IPS-NIHi11 (cell line): Measurements from ENCODE around the gene SLC6A12.
A peak's percentile ranks its signal among the peaks of the same experiment; 100 is the strongest.
"Not testable (repeated sequence)": the region's sequence is repeated elsewhere in the genome, so short reads cannot be mapped to it uniquely, and the experiment has no call there.

Source experiments
- DNase-seq: peaks from one replicate; pipeline ENCODE4 v3.0.0; 2012; ENCODE audit warnings: mixed read lengths, low spot score

The SLC6A12 gene

DNA sequence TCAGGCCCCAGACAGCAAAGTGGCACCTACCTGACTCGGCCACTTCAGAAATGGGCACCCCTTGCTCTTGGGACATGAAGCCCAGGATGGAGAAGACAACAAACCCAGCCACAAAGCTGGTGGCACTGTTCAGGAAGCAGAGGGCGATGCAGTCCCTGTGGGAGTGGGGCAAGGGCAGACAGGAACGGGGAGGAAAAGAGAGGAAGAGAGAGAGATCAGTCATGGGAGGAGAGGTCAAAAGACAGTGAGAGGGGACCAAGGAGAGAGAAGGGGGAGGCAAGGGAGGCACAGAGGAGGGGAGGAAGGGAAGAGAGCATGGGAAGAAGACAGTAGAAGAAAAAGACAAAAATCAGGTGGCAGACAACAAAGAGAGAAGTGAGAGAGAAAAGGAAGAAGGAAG, 16.6 kb downstream of the SLC6A12 start:
- no peak for DNase-seq

DNA sequence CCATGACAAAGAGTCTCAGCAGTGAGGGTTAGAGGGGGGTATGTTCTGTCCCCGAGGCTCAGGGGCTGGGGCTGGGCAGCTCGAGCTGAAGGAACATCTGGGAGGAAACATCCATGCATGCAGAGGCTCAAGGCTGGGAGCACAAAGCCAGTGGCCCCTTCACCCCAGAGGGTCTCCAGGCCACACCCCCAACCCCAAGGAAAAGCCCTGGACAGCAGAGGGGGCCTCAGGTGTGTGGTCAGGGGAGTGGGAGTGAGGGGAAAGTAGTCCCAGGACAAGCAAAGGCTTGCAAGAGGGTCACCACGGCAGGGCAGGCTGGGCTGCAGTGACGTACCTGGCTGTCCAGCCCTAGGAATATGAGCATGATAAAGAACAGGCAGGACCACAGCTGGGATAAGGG, 17.5 kb downstream of the SLC6A12 start:
- DNase-seq: no peak

DNA sequence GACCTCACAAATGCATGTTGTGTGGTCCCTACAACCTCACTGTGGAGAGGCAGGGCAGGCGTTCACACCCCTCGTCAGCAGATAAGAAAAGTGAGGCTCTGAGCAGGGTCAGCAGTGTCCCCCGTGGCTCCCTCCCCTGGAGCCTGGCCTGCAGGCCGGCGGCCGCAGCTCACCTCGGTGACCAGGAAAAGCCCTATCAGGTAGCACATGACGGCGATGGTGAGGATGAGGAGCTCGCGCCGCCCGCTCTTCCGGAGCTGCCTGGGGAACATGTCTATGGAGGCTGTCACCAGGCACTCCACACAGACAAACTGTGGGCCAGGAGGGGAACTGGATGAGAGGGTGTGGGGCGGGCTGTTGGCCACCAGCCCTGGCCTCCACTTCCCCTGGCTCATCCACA, 18.0 kb downstream of the SLC6A12 start:
- no peak for DNase-seq

DNA sequence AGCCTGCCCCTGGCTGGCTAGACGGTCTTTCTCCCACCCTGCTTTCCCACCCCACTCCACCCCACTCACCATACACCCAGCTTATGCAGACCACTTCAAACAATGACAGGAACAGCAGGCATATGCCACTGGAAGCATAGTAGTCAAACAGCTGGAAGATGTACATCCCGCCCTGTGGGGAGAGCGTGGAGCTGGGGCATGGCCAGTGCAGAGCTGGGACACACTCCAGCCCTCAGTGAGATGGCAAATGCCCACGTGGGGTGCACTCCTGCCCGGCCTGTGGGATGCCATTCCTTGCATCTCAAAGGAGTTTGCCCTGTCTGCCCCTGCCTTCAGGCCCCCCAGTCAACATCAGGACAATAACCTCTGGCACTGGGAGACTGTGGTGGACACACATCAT, 18.8 kb downstream of the SLC6A12 start:
- DNase-seq: no peak

DNA sequence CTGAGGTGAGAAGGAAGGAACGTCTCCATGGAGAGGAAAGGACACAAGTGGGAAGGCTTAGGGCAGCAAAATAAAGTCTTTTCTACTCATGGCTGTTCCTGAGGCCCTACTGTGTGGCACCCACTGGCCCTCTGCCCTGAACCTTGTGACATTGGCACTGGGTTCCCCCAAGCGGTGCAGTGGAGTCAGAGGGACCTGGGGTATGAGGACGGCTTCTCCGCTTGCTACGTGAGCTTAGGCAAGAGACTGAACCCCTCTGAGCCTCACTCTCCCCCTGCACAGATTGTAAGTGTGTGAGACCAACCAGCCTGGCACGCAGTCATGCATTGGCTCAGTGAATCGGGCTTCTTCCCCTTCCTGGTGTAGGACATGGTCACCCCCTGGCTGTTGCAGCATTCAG, 19.7 kb downstream of the SLC6A12 start:
- no peak for DNase-seq

DNA sequence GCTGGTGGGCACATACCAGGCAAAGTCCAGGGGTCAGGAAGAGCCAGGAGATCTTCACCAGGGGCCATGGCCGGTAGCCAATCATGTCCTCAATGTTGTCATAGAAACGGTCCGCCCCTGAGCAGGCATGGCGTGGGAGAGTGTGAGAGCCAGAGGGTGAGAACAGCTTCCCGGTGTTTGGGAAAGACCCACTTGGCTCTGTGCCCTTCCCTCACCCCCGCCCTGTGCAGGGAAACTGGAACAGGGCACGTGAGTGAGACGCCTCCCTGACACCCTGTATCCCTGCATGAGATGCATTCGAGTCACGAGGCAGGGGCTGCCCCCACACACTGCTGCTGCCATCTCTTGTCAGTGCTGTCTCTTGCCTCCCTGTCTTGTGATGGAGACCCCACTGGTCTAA, 20.7 kb downstream of the SLC6A12 start:
- no peak for DNase-seq

DNA sequence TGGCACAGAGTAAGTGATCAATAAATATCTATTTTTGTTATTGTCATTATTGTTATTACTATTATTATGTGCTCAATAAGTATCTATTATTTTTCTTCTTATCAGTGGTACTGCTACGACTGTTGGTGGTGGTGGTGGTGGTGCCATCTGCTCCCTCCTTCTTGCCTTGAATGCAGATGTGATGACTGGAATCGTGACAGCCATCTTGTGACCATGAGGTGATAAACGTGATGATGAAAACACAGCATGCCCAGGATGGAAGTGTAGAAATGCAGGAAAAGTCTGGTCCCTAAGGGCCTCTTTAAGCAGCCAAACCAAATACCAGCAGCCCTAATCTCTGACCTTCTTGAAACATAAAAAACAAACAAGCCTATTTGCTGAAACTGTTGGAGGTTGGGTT, 22.4 kb downstream of the SLC6A12 start:
- DNase-seq: no peak

DNA sequence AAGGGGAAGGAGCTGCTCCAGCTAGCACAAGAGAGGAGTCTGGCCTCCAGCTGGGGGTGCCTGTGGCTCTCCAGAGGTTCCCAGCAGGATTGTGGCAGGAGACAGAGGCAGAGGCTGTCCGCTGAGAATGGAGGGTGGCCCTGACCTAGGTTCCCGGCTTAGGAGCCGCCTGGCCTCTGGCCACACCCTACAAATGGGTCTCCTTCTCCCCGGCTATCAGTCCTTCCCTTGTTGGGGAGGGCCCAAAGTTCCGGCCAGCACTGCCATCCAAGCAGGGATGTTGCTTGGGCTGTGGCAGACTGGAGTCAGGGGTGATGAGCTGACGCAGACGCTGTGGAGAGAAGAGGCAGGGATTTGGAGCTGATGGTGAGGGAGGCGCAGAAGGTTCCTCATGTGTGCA, 23.1 kb downstream of the SLC6A12 start:
- DNase-seq: no peak

DNA sequence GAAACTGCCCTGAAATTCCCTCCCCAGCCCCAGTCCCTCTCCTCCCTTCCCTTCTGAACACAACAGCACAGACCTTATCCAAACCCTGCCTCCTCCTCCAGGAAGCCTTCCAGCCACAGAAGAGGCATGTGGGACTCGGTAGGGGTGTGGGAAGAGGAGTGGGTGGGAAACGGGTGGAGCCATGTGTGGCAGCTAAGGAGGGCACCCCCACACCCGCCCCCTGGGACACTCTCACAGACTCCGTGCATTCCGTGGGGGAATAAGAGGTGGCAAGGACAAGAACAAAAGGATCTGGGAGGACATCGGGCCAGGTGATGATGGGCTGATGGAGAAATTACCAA, 24.4 kb downstream of the SLC6A12 start:
- DNase-seq: no peak

DNA sequence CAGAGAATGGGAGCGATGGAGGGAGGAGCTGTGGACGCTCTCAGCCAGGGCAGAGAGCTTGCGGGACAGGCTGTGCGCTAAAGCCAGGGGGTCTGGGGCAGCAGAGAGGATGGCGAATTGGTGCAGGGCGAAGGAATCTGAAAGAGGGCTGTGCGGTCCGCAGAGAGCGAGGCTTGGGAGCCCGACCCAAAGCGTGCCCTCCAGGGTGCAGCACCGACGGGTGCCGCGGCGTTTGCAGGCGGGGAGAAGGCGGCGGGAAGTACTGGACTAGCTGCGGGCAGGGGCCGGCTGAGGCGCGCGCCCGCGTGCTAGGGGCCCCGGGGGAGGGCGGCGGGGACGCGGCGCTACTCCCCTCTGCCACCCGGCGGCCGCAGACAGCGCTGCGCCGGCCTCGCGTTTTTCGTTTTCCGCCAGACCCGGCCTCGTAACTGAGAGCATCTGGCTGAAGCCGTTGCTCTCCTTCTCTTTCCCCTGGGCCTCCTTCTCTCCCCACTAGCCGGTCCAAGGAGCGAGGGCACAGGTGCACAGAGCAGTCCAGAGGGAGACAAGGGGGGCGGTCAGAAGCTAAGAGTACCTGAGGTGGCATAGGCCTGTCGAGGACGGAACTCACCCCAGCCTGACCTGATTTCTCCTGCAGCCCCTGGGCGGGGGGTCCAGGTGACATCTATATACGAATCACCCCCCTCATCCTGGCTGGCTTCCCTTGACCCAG, 24.9 kb downstream of the SLC6A12 start:
- DNase-seq: peak; percentile 99

DNA sequence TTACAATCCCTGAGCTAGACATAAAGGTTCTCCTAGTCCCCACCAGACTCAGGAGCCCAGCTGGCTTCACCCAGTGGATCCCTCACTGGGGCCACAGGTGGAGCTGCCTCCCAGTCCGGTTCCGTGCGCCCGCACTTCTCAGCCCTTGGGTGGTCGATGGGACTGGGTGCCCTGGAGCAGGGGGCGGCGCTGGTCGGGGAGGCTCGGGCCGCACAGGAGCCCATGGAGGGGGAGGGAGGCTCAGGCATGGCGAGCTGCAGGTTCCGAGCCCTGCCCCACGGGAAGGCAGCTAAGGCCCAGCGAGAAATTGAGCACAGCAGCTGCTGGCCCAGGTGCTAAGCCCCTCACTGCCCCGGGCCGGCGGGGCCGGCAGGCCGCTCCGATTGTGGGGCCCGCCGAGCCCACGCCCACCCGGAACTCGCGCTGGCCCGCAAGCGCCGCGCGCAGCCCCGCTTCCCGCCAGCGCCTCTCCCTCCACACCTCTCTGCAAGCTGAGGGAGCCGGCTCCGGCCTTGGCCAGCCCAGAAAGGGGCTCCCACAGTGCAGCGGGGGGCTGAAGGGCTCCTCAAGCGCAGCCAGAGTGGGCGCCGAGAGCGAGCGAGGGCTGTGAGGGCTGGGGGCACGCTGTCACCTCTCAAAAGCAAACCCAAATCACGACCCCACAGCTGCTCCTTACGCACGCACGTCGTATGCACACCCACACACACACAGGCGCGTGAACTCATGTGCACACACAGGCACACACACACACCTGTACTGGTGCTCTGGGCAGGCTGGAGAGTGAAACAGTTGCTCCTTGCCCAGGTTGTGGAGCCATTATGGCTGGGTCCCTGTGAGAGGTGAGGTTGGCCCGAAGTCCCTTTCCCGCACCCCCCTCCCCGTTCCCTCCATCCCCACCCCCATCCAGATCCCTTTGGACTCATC, 25.7 kb downstream of the SLC6A12 start:
- not testable (repeated sequence) for DNase-seq

DNA sequence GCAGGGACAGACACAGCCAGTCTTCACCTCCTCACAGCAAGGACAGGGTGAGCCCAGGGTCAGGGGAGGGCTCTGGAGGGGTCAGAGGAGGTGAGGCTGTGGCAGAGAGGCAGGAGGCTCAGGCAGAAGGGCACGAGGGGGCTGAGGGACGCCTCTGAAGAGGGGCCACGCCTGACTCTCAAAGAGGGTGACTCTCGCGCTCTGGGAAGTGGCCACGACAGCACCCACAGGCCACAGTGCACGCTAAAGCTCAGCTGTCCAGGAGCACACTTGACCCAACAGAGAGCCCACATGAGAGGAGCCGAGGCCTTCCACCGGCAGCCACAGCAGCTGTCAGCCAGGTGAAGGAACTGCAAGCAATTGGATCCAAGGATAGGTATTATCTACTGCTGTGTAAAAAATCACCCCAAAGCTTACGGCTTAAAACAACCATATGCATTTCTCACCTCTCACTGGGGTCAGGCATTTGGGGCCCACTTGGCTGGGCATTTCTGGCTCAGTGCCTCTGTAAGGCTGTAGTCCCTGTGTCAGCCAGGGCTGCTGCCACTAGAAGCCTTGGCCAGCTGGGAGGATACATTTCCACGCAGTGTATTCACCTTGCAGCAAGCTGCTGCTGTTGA, 27.8 kb downstream of the SLC6A12 start:
- no peak for DNase-seq

DNA sequence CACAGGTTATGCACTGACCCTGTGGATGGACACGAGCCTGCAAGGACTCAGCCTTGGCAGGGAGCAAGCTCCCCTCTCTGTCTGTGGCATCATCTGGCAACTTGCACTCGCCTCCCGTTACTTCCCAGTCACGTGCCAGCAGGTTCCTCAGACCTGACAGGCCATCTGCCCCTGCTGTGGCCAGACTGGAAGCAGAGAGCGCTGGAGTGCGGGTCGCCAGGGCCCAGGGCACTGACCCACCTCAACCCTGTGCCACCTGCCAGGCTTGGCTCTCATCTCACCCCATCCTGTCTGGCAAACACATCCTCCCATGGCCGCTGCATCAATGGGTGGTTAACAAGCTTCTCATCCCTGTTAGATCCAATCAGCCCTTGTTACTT, 28.4 kb downstream of the SLC6A12 start:
- no peak for DNase-seq

DNA sequence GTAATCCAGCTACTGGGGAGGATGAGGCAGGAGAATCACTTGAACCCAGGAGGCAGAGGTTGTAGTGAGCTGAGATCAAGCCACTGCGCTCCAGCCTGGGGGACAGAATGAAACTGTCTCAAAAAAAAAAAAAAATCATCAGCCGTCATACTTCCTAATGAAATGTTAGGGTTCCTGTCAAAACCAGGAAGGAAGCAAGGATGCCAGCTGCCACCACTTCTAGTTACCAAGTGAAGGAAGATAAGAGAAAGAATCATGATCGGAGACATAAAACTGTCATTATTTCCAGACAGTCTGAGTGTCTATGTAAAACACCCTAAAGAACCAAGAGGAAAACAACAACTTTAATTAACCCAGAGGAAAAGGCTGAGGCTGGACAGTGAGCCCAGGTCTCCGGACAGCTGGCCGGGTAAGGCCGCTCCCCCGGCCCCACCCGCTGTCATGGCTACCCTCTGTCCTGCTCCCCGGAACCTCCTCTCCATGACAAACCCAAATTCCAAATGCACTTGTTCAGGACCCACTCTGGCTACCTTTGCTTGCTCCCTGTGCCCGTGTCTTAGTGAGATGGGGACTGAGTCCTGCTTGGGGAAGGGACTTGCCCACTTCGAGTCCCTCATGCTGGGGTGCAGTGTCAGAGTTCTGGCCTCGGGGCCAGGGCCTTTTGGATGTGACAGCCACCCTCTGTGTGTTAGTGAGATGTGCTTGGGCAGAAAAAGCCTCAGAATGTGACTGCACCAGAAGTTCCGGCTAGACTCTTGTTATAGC, 29.0 kb downstream of the SLC6A12 start:
- DNase-seq: no peak

DNA sequence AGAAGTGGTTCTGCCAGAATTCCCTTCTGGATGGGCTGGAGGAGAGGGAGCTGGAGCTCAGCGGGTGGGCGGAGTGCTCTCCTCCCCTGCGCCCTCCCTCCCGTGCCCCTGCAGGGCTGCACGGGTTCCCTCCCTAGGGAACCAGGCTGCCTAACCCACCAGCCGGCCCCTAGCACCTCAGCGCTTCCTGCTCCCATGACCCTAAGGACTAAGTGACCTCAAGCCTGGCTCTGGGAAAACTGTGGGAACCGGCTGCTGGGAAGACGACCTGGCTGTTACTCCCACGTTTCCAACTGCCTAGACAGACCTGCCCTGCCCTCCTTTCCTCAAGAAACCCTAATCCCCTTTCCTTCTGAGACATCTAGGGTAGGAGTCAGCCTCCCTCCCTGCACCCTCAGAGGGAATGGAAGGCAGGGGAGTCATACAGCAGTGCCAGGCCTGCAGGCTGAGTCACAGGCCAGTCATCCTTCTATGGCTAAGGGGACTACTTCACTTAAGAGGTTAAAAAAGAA, 31.5 kb downstream of the SLC6A12 start:
- no peak for DNase-seq

DNA sequence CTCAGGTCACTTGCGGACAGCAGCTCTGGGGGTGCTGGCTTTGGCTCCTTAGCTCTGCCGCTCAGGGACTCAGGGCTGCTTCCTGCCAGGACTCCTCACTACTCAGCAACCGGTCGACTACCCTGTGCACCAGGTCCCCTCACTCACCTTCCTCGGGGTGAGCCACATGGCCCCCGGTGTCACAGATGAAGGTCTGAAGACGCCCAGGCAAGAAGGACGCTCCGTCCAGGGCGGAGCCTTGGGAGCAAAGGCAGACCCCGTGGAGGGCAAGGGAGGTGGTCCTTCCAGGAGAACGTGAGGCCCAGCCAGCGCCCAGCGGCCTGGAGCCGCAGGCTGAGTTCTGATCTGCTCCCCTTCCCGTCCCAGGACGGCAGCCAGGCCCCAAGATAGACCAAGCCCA, 32.0 kb downstream of the SLC6A12 start:
- DNase-seq: no peak

DNA sequence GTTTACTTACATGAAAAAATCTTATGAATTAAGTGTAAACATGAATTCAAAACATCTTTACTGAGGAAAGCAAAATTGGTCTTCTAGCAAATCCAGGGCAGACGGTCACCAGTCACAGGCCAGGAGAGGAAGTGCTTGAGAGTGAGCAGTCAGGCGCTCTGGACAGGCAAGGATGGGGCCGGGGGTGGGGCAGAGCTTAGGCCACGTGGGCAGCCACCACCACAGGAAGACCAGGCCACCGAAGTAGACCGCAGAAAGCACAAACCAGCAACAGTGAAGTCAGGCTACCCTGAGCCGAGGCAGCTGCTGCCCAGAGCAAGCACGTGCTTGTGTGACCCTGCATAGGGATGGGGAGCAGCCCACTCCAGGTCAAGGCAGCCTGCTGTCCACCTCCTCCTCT, 33.5 kb downstream of the SLC6A12 start:
- no peak for DNase-seq

DNA sequence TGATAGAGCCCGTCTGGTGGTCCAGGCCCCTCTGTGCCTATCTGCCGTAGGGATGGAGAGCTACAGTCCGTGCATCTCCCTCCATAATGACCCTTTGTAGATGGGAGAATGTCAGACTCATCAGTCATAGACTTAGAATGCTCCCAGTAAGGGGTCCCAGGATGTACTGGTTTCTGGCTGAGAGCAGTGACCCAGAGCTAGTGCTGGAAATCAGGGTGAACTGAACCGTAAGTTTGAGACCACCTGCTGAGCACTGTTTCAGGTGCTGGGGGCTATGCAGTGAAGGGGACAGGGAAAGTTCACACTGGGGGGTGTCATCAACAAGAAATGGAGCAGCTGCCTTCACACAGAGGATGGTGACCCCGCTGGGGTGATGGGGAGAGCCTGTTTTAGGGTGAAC, 34.1 kb downstream of the SLC6A12 start:
- no peak for DNase-seq

DNA sequence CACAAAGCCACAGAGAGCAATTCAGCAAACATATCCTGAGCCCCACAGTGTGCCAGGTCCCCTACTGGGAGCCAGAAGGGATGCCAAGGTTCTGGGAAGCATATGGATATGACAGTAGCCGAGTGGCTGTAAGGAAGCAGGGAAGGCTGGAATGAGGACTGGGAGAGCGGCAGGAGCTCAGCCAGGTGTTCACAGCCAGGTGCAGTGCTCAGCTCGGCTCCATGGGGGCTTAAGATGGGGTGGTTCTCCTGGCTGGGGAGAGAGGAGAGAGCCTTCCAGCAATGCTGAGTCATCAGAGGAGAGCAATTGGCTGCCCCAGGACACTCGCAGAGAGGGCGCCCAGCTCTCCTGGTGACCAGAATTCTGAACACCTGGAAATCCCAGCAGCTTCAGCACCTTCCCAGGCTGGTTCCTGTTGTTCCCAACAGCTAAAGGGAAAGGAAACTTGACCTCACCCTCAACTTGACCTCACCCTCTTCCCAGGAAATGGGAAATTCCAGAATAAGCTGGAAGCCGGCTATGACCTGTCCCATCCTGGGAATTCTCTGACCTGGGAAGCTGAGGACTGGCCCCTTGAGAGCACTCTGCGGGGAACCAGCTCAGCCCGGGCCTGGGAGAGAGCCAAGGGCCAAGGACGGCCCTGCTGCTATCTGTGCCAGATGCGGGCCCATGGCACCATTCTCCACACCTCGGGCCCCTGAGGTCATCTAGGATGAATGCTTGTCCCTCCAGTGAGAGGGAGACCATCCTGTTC, 34.6 kb downstream of the SLC6A12 start:
- no peak for DNase-seq

DNA sequence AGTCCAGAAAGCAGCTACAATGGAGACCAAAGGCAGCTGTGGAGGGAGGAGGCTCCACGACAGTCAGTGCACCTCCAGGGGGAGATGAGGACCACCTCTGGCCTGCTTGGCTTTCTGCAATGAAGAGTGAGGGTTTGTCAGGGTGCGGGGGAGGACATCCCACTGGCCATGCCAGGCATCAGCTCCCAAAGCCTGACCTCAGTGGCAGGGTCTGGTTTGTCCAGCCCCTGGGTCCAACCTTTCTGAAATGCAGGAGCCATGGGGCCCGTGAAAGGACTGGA, 35.2 kb downstream of the SLC6A12 start:
- no peak for DNase-seq

DNA sequence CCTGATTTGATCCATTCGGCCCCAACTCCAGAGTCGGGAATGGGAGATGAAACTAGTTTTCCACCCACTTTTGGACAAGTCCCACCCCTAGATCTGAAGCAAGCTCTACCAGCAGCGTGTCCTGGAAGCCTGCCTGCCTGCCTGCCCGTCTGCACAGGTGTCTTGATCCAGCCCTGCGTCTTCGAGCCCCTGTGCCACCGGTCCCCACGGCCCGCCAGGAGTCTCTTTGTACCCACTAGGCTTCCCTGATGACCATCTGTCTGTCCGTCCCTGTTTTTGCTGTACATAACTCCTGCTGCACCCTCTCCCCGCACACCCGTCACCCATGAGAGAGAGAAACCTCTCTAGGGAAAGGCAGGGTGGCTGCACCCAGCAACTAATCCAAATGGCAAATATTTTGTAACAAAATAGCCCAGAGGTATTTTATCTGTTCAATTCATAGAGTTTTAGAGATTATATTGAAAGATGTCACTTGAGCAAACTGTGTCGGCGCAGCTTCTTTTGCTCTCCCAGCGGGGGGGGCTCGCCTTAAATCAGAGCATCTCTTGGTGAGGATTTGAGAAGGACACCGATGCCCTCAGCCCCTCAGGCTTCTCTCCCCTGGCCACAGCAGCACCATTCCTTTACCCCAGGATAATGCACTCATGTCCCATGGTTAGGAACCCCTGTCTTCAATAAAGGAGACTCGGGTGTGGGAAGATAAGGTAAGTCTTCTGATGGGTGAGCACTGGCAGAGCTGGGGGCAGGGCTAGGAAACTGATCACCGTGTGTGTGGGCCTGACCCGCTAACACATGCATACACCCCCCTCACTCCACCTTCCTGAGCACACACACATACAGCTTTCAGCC, 35.8 kb downstream of the SLC6A12 start:
- no peak for DNase-seq
